NCI-H748 (cell line): ENCODE measurements around the gene HTD2.

ENCODE experiments used
- DNase-seq: peaks from one replicate; lab custom pipeline; 2025; ENCODE audit not compliant: unreplicated experiment; lab: John Stamatoyannopoulos, UW

Gene HTD2

GRCh38 chr3:58355179-58355578 lies 48.9 kb downstream of the HTD2 start:
- no peak for DNase-seq

GRCh38 chr3:58356054-58356453 lies 49.7 kb downstream of the HTD2 start:
- DNase-seq: no peak

- no peak for DNase-seq
These were observed 51.1 kb downstream of the HTD2 start for GRCh38 chr3:58357402-58357801.

GRCh38 chr3:58358092-58358491 lies 51.8 kb downstream of the HTD2 start:
- DNase-seq: no peak

- DNase-seq: no peak
These were observed 52.5 kb downstream of the HTD2 start for GRCh38 chr3:58358808-58359207.

GRCh38 chr3:58359621-58360020 lies 53.3 kb downstream of the HTD2 start:
- no peak for DNase-seq

- DNase-seq: no peak
These were observed 55.5 kb downstream of the HTD2 start for GRCh38 chr3:58361866-58362265.

GRCh38 chr3:58366699-58367098 lies 60.4 kb downstream of the HTD2 start:
- DNase-seq: no peak

GRCh38 chr3:58369038-58369437 lies 62.7 kb downstream of the HTD2 start:
- no peak for DNase-seq
